DMS153 treated with DMSO at 0.1 percent for 48 hours (cell line): ENCODE results near the gene ALPK3.

Source experiments
- DNase-seq: peaks from one replicate; lab custom pipeline; 2025; ENCODE audit not compliant: unreplicated experiment; lab: John Stamatoyannopoulos, UW

Gene ALPK3

GRCh38 chr15:84889991-84890669 lies 73.0 kb downstream of the ALPK3 start:
- DNase-seq: no peak

- no peak for DNase-seq
Measured at GRCh38 chr15:84890670-84891162, 73.6 kb downstream of the ALPK3 start.

GRCh38 chr15:84891339-84891738 lies 74.2 kb downstream of the ALPK3 start:
- DNase-seq: no peak

GRCh38 chr15:84892786-84893307 lies 75.7 kb downstream of the ALPK3 start:
- no peak for DNase-seq

GRCh38 chr15:84893607-84894006 lies 76.5 kb downstream of the ALPK3 start:
- no peak for DNase-seq

GRCh38 chr15:84894736-84895425 lies 77.7 kb downstream of the ALPK3 start:
- DNase-seq: no peak

GRCh38 chr15:84898761-84899160 lies 81.6 kb downstream of the ALPK3 start:
- DNase-seq: no peak

GRCh38 chr15:84899750-84900149 lies 82.6 kb downstream of the ALPK3 start:
- no peak for DNase-seq

GRCh38 chr15:84901540-84901939 lies 84.4 kb downstream of the ALPK3 start:
- DNase-seq: no peak

GRCh38 chr15:84903751-84904150 lies 86.6 kb downstream of the ALPK3 start:
- no peak for DNase-seq

- no peak for DNase-seq
Measured at GRCh38 chr15:84904419-84904818, 87.3 kb downstream of the ALPK3 start.

GRCh38 chr15:84905016-84905916 lies 88.1 kb downstream of the ALPK3 start:
- no peak for DNase-seq

- no peak for DNase-seq
Measured at GRCh38 chr15:84907731-84908130, 90.6 kb downstream of the ALPK3 start.

GRCh38 chr15:84908564-84908963 lies 91.4 kb downstream of the ALPK3 start:
- DNase-seq: no peak

GRCh38 chr15:84909029-84909428 lies 91.9 kb downstream of the ALPK3 start:
- DNase-seq: no peak

GRCh38 chr15:84909782-84910181 lies 92.6 kb downstream of the ALPK3 start:
- no peak for DNase-seq

GRCh38 chr15:84910928-84911623 lies 93.9 kb downstream of the ALPK3 start:
- DNase-seq: no peak

- no peak for DNase-seq
Measured at GRCh38 chr15:84911879-84912660, 94.9 kb downstream of the ALPK3 start.

GRCh38 chr15:84913360-84913723 lies 96.2 kb downstream of the ALPK3 start:
- DNase-seq: no peak

GRCh38 chr15:84914351-84914750 lies 97.2 kb downstream of the ALPK3 start:
- DNase-seq: no peak
